Motor neuron (in vitro differentiated cells): ENCODE results near the gene NUAK1. TPM values are rescaled to one million over a fixed set of nuclear protein-coding genes. Genes with fewer than 3 reads are reported as not detected.

Experiments
- ATAC-seq, 8 experiments: fragments of 200-7000 bp; cut with Tn5 transposase; replicated peaks in 6 of 8; 2 replicates each; pipeline ENCODE4 v1.8.0; 2021; ENCODE audit warnings: mild to moderate bottlenecking in 8 of 8, moderate library complexity in 8 of 8
- H3K27ac ChIP-seq, 2 donors: fragments of 250-450 bp; sonication (Bioruptor Pico); 2 replicates each; pipeline ENCODE4 v1.9.0; 2021; ENCODE audit warnings: antibody characterized with exemption in 2 of 2, mild to moderate bottlenecking in 2 of 2, moderate library complexity in 1 of 2
- H3K4me1 ChIP-seq, 2 donors: fragments of 250-450 bp; sonication (Bioruptor Pico); replicated peaks in 1 of 2; 2 replicates each; pipeline ENCODE4 v1.6.1; 2021; ENCODE audit warnings: antibody characterized with exemption in 2 of 2, mild to moderate bottlenecking in 2 of 2, moderate library complexity in 1 of 2
- H3K4me3 ChIP-seq, 5 donors: fragments of 250-450 bp; sonication (Bioruptor Pico); 2 replicates each; pipeline ENCODE4 v1.9.0; 2021; ENCODE audit warnings: antibody characterized with exemption in 5 of 5, mild to moderate bottlenecking in 5 of 5, moderate library complexity in 4 of 5
- WGBS, 10 experiments: fragments of 450-650 bp; shearing (Covaris generic); methylation state at CpG; one replicate each; pipeline ENCODE4 v1.0.0; 2022; 5-methylcytosine and 5-hydroxymethylcytosine counted together
- in situ Hi-C, 9 experiments: fragments of 400-800 bp; cut with MboI; loops; one replicate each; pipeline ENCODE4 v1.15.0; 2021; ENCODE audit warnings: low sequenced_read_pairs in 9 of 9, low pct_unique_long_range_greater_than_20kb in 2 of 9; ENCODE audit not compliant: unreplicated experiment in 9 of 9
- total RNA-seq, 8 experiments: library from RNA; unstranded; fragments of 300-600 nt; gene quantifications; 2 replicates each; pipeline versions ENCODE4 v1.2.3 to v1.2.4, GENCODE V29; 2022

Gene NUAK1
- total RNA-seq, 8 experiments from 2014 or later, result 2.2 to 46.6 (median 13.4) TPM

- H3K4me1 ChIP-seq, result no peaks in the 10 kb centered on the region
- H3K4me3 ChIP-seq, result no peak overlapping the region
- 20 to 81% (median 43%) methylated on average over 1 to 4 of the region's 4 CpGs; no CpG with 5 or more reads in 1 of the 10 experiments for WGBS, 10 experiments
- in situ Hi-C loops, result no loop called here
- no peak overlapping the region for H3K27ac ChIP-seq
- peak in 2 of 8 experiments; percentile 30 to 59 for ATAC-seq
Measured at GRCh38 chr12:106170285-106170684, 31.5 kb upstream of the NUAK1 start.

DNA sequence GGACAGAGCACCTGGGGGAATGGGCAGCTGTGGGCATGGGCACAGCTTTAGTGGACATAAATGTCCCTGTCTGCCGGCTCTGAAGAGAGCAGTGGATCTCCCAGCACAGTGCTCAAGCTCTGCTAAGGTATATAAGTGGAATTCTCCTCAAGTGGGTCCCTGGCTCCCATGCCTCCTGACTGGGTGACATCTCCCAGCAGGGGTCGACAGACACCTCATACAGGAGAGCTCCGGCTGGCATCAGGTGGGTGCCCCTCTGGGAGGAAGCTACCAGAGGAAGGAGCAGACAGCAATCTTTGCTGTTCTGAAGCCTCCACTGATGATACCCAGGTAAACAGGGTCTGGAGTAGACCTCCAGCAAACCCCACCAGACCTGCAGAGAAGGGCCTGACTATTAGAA, 25.0 kb upstream of the NUAK1 start:
- in situ Hi-C loops, result no loop called here
- H3K4me1 ChIP-seq, result no peaks in the 10 kb centered on the region
- no peak overlapping the region for H3K4me3 ChIP-seq
- ATAC-seq, result no peak
- no peak overlapping the region for H3K27ac ChIP-seq
- 83 to 100% (median 100%) methylated on average over 1 to 3 of the region's 3 CpGs; no CpG with 5 or more reads in 5 of the 10 experiments for WGBS, 10 experiments

- H3K4me1 ChIP-seq, result no peaks in the 10 kb centered on the region
- no peak for ATAC-seq
- H3K27ac ChIP-seq, result no peak overlapping the region
- in situ Hi-C loops, result no loop called here
- WGBS, 10 experiments, result 16 to 100% (median 86%) methylated on average over 1 to 2 of the region's 2 CpGs; no CpG with 5 or more reads in 1 of the 10 experiments
- H3K4me3 ChIP-seq, result no peak overlapping the region
Measured at GRCh38 chr12:106161491-106161890, 22.7 kb upstream of the NUAK1 start.

DNA sequence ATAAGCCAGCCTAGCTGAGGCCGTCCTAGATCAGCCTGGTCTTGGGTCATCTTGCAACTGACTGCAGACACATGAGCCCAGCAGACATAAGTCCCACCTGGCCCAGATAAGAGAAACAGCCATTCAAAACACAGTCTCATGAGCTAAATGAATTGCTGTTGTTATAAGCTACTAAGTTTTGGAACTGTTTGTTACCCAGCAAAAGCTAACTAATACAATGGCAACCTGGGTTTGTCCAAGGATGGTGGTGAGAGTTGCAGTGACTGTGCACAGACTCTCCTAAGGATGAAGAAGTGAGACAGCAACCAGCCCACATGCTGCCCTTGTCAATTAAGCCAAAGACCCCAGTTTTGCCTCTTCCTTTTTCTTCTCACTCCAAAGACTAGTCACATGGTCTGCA, 22.2 kb upstream of the NUAK1 start:
- in situ Hi-C loops, result no loop called here
- WGBS, 10 experiments, result 57 to 100% (median 92%) methylated on average over 1 of the region's 1 CpG; no CpG with 5 or more reads in 6 of the 10 experiments
- ATAC-seq, result no peak
- H3K4me3 ChIP-seq, result no peak overlapping the region
- no peak overlapping the region for H3K27ac ChIP-seq
- no peaks in the 10 kb centered on the region for H3K4me1 ChIP-seq

- WGBS, 10 experiments, result 92 to 100% (median 100%) methylated on average over 1 to 2 of the region's 2 CpGs; no CpG with 5 or more reads in 2 of the 10 experiments
- in situ Hi-C loops, result no loop called here
- Histone ChIP-seq H3K4me1 (no peaks in the 10 kb centered on the region), H3K27ac (no peak overlapping the region), H3K4me3 (no peak overlapping the region)
- no peak for ATAC-seq
Measured at GRCh38 chr12:106157802-106158201, 19.0 kb upstream of the NUAK1 start.

DNA sequence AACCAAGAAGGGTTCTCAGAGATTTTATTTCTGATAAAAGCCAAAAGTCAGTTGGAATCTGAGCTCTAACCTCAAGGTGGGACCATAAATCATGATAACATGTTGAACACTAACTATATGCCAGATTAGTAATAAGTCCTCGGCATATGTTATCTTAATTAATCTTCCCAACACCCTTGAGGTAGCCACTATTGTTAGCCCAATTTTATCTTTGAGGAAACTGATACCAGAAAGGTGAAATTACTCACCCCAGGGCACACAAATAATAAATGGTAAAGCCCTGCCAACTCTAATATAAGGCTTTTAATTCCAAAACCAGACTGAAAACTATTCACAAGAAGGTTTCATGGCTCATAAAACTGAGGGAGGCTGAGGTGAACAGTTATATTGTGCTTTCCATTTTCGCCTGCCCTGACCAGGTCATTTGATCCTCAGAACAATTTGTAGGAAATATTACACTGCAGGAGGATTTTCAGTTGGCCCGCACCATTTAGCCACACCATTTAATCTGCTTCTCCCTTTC, 16.1 kb upstream of the NUAK1 start:
- in situ Hi-C loops, result no loop called here
- Histone ChIP-seq H3K4me1 (peaks cover 0 to 9% of the 10 kb centered on the region in 2 donors), H3K27ac (no peak overlapping the region), H3K4me3 (no peak overlapping the region)
- WGBS, 10 experiments, result 48 to 100% (median 92%) methylated on average over 1 to 3 of the region's 3 CpGs; no CpG with 5 or more reads in 1 of the 10 experiments
- ATAC-seq, result no peak

- peaks cover 0 to 11% of the 10 kb centered on the region in 2 donors for H3K4me1 ChIP-seq
- no peak for ATAC-seq
- WGBS, 10 experiments, result 55 to 100% (median 68%) methylated on average over 1 to 4 of the region's 4 CpGs; no CpG with 5 or more reads in 2 of the 10 experiments
- in situ Hi-C loops, result no loop called here
- no peak overlapping the region for H3K4me3 ChIP-seq
- no peak overlapping the region for H3K27ac ChIP-seq
Measured at GRCh38 chr12:106152334-106152733, 13.6 kb upstream of the NUAK1 start.

GRCh38 chr12:106150555-106150954, 11.8 kb upstream of the NUAK1 start:
- in situ Hi-C loops, result no loop called here
- no peak overlapping the region for H3K4me3 ChIP-seq
- 39 to 100% (median 50%) methylated on average over 1 to 5 of the region's 5 CpGs; no CpG with 5 or more reads in 4 of the 10 experiments for WGBS, 10 experiments
- ATAC-seq, result peak in 5 of 8 experiments; percentile 10 to 82 (median 73)
- H3K4me1 ChIP-seq, result peaks cover 6 to 11% of the 10 kb centered on the region in 2 donors
- no peak overlapping the region for H3K27ac ChIP-seq

- 20 to 100% (median 76%) methylated on average over 1 to 9 of the region's 10 CpGs for WGBS, 10 experiments
- Histone ChIP-seq H3K4me3 (no peak overlapping the region), H3K27ac (no peak overlapping the region), H3K4me1 (peaks cover 16% of the 10 kb centered on the region in 2 donors)
- in situ Hi-C loops, result loop anchor here in 6 of 9 experiments (25.0 kb wide), 2 partner anchors 437 to 737 kb away; no protein-coding TSS in a partner anchor
- peak in 3 of 8 experiments; percentile 46 to 65 (median 52) for ATAC-seq
Measured at GRCh38 chr12:106149096-106149784, 10.5 kb upstream of the NUAK1 start.

- WGBS, 10 experiments, result 41 to 89% (median 74%) methylated on average over 2 to 7 of the region's 12 CpGs; no CpG with 5 or more reads in 2 of the 10 experiments
- in situ Hi-C loops, result loop anchor here in 6 of 9 experiments (25.0 kb wide), 2 partner anchors 436 to 736 kb away; no protein-coding TSS in a partner anchor
- Histone ChIP-seq H3K4me1 (peaks cover 21 to 23% of the 10 kb centered on the region in 2 donors), H3K4me3 (no peak overlapping the region), H3K27ac (no peak overlapping the region)
- ATAC-seq, result peak in 3 of 8 experiments; percentile 45 to 90 (median 51)
Measured at GRCh38 chr12:106147956-106148355, 9.2 kb upstream of the NUAK1 start.

DNA sequence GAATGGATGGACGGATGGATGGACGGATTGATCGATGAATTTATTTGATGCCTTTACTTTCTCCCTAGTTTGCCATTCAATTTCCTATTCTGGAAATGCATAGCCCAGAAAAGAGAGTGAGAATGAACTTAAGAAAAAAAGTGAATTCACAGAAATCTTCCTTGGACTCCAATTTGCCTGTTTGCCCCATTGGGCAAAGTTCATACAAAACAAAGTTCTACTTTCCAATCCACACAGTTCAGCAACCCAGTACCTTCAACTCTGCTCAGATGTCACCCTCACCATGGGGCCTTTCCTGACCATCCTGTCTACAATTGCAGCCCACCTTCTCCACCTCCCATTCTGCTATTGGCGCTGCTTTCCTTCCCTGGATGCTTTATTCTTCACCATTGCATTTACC, 8.2 kb upstream of the NUAK1 start:
- in situ Hi-C loops, result loop anchor here in 6 of 9 experiments (25.0 kb wide), 2 partner anchors 435 to 735 kb away; no protein-coding TSS in a partner anchor
- H3K27ac ChIP-seq, result no peak overlapping the region
- H3K4me3 ChIP-seq, result no peak overlapping the region
- WGBS, 10 experiments, result 97 to 100% (median 100%) methylated on average over 1 to 4 of the region's 4 CpGs; no CpG with 5 or more reads in 3 of the 10 experiments
- H3K4me1 ChIP-seq, result peaks cover 26 to 31% of the 10 kb centered on the region in 2 donors
- no peak for ATAC-seq

- 48 to 87% (median 63%) methylated on average over 3 to 13 of the region's 14 CpGs; no CpG with 5 or more reads in 1 of the 10 experiments for WGBS, 10 experiments
- Histone ChIP-seq H3K4me3 (no peak overlapping the region), H3K27ac (peak overlapping the region in 1 of 2 donors; percentile 15), H3K4me1 (peaks cover 31 to 40% of the 10 kb centered on the region in 2 donors)
- peak; percentile 19 to 93 (median 68) for ATAC-seq
- in situ Hi-C loops, result loop anchor here in 6 of 9 experiments (25.0 kb wide), 2 partner anchors 433 to 733 kb away; no protein-coding TSS in a partner anchor
Measured at GRCh38 chr12:106145539-106146447, 7.0 kb upstream of the NUAK1 start.
